H1 (cell line): Measurements from ENCODE around the gene COPZ1. TPM values are rescaled to one million over a fixed set of nuclear protein-coding genes. Genes with fewer than 3 reads are reported as not detected.

Source experiments
- CTCF ChIA-PET: fragments of 300-600 bp; sonication (Branson Sonifier 250); formaldehyde crosslinking; loops from one replicate; lab custom pipeline; 2021; ENCODE audit not compliant: partially characterized antibody; lab: Charles Lee
- POLR2A ChIA-PET: fragments of 300-600 bp; sonication (Branson Sonifier 250); formaldehyde crosslinking; loops from one replicate; lab custom pipeline; 2021; ENCODE audit warnings: inconsistent platforms; ENCODE audit not compliant: partially characterized antibody; lab: Charles Lee
- DNase-seq, 2 experiments: peaks; one replicate each; pipeline versions ENCODE4 v3.0.0 to v3.0.0-alpha.2; 2010 to 2022; ENCODE audit warnings: low spot score in 2 of 2, low read depth in 1 of 2, mixed read lengths in 1 of 2
- FAIRE-seq: peaks from 2 replicates; lab custom pipeline; 2011; peaks lifted over from hg19 to GRCh38; lab: Jason Lieb, UNC
- H2AFZ ChIP-seq: 2 replicates; pipeline ENCODE4 v1.8.1; 2012; ENCODE audit warnings: low read length, inconsistent platforms
- H2AK5ac ChIP-seq: 2 replicates; pipeline ENCODE4 v1.6.1; 2013; ENCODE audit warnings: low read depth, low read length
- H2BK120ac ChIP-seq: replicated peaks from 2 replicates; pipeline ENCODE3; 2013; ENCODE audit warnings: low read depth, low read length, inconsistent platforms
- H2BK12ac ChIP-seq: 2 replicates; pipeline ENCODE4 v1.6.1; 2013; ENCODE audit warnings: low read depth, low read length
- H2BK15ac ChIP-seq: 2 replicates; pipeline ENCODE4 v1.6.1; 2013; ENCODE audit warnings: low read length
- H2BK20ac ChIP-seq: 2 replicates; pipeline ENCODE4 v1.6.1; 2013; ENCODE audit warnings: low read length
- H2BK5ac ChIP-seq: 2 replicates; pipeline ENCODE4 v1.6.1; 2013; ENCODE audit warnings: low read depth, low read length
- H3K14ac ChIP-seq: 2 replicates; pipeline ENCODE4 v1.6.1; 2013; ENCODE audit warnings: inconsistent platforms; ENCODE audit not compliant: insufficient read length
- H3K18ac ChIP-seq: 2 replicates; pipeline ENCODE4 v1.6.1; 2013; ENCODE audit warnings: low read length; ENCODE audit errors: extremely low read depth
- H3K23ac ChIP-seq: 2 replicates; pipeline ENCODE4 v1.6.1; 2013; ENCODE audit warnings: inconsistent platforms; ENCODE audit not compliant: insufficient read length
- H3K23me2 ChIP-seq: 2 replicates; pipeline ENCODE4 v1.6.1; 2013; ENCODE audit warnings: low read depth, low read length
- H3K27ac ChIP-seq: 2 replicates; pipeline ENCODE4 v1.6.1; 2011; ENCODE audit warnings: low read depth, low read length, inconsistent platforms
- H3K27me3 ChIP-seq, 4 experiments: replicated peaks in 1 of 4; 1 replicate in 1 of 4; 2 replicates in 3 of 4; pipeline versions ENCODE4 v1.6.1 to v1.8.1; 2011 to 2013; ENCODE audit warnings: low read length in 3 of 4, mild to moderate bottlenecking in 3 of 4, inconsistent platforms in 2 of 4, mixed read lengths in 2 of 4, moderate library complexity in 1 of 4; ENCODE audit not compliant: control insufficient read depth in 3 of 4, insufficient read depth in 3 of 4; ENCODE audit errors: extremely low read depth in 1 of 4
- H3K36me3 ChIP-seq, 4 experiments: 2 replicates each; pipeline versions ENCODE4 v1.6.1 to v1.8.1; 2011 to 2013; ENCODE audit warnings: mild to moderate bottlenecking in 4 of 4, low read length in 3 of 4, moderate library complexity in 2 of 4, control low read depth in 1 of 4, inconsistent platforms in 1 of 4; ENCODE audit not compliant: insufficient read depth in 4 of 4, control insufficient read depth in 2 of 4
- H3K4ac ChIP-seq: replicated peaks from 2 replicates; pipeline ENCODE3; 2013; ENCODE audit warnings: low read length, low read depth, mixed read lengths, inconsistent platforms; ENCODE audit not compliant: insufficient read length
- H3K4me1 ChIP-seq, 4 experiments: replicated peaks in 1 of 4; 1 replicate in 1 of 4; 2 replicates in 3 of 4; pipeline versions ENCODE4 v1.6.1 to v1.8.1; 2011 to 2013; ENCODE audit warnings: low read length in 3 of 4, inconsistent platforms in 2 of 4, mixed read lengths in 1 of 4; ENCODE audit not compliant: insufficient read depth in 4 of 4, control insufficient read depth in 3 of 4
- H3K4me2 ChIP-seq, 2 experiments: 2 replicates each; pipeline versions ENCODE4 v1.6.1 to v1.8.1; 2011 to 2013; ENCODE audit warnings: low read depth in 2 of 2, low read length in 2 of 2, control low read depth in 1 of 2, inconsistent platforms in 1 of 2, mild to moderate bottlenecking in 1 of 2; ENCODE audit not compliant: insufficient read depth in 1 of 2
- H3K4me3 ChIP-seq, 4 experiments: fragments of 200-600, 300-600 bp in 1 of 4; sonication (generic), shearing (Covaris generic), sonication (Bioruptor Twin) in 1 of 4; 2 replicates each; pipeline versions ENCODE4 v1.5.1 to v1.8.1; 2011 to 2016; ENCODE audit warnings: low read length in 4 of 4, low read depth in 3 of 4, control low read depth in 2 of 4, inconsistent platforms in 2 of 4, mild to moderate bottlenecking in 2 of 4, mixed read lengths in 1 of 4, moderate library complexity in 1 of 4; ENCODE audit not compliant: insufficient read depth in 2 of 4; ENCODE audit errors: extremely low read depth in 1 of 4
- H3K56ac ChIP-seq: replicated peaks from 2 replicates; pipeline ENCODE3; 2013; ENCODE audit warnings: low read depth, mild to moderate bottlenecking, mixed read lengths, low read length, inconsistent platforms; ENCODE audit not compliant: insufficient read length
- H3K79me1 ChIP-seq: 2 replicates; pipeline ENCODE4 v1.6.1; 2013; ENCODE audit warnings: low read depth, low read length, control low read depth
- H3K79me2 ChIP-seq, 2 experiments: 2 replicates each; pipeline versions ENCODE4 v1.6.1 to v1.8.1; 2012 to 2013; ENCODE audit warnings: low read length in 2 of 2, mild to moderate bottlenecking in 2 of 2, inconsistent platforms in 1 of 2; ENCODE audit not compliant: insufficient read depth in 2 of 2, control insufficient read depth in 1 of 2
- H3K9ac ChIP-seq, 4 experiments: replicated peaks in 1 of 4; 1 replicate in 1 of 4; 2 replicates in 3 of 4; pipeline versions ENCODE4 v1.6.1 to v1.8.1; 2011 to 2013; ENCODE audit warnings: low read depth in 3 of 4, low read length in 3 of 4, control low read depth in 2 of 4, mild to moderate bottlenecking in 2 of 4, moderate library complexity in 2 of 4, inconsistent platforms in 1 of 4; ENCODE audit errors: extremely low read depth in 1 of 4
- H3K9me3 ChIP-seq, 2 experiments: 2 replicates each; pipeline versions ENCODE4 v1.6.1 to v1.8.1; 2012 to 2013; ENCODE audit warnings: mild to moderate bottlenecking in 2 of 2, moderate library complexity in 2 of 2, control low read depth in 1 of 2, inconsistent platforms in 1 of 2, low read depth in 1 of 2, low read length in 1 of 2, mixed read lengths in 1 of 2; ENCODE audit not compliant: insufficient read depth in 2 of 2
- H4K20me1 ChIP-seq, 2 experiments: replicated peaks in 1 of 2; 2 replicates each; pipeline versions ENCODE3 to v1.8.1; 2011 to 2013; ENCODE audit warnings: inconsistent platforms in 2 of 2, low read length in 2 of 2, mild to moderate bottlenecking in 1 of 2; ENCODE audit not compliant: insufficient read depth in 2 of 2, control insufficient read depth in 1 of 2
- H4K5ac ChIP-seq: 2 replicates; pipeline ENCODE4 v1.6.1; 2013; ENCODE audit warnings: low read length, low read depth, mixed read lengths, inconsistent platforms; ENCODE audit not compliant: insufficient read length
- H4K8ac ChIP-seq: 2 replicates; pipeline ENCODE4 v1.8.0; 2013; ENCODE audit warnings: mild to moderate bottlenecking, moderate library complexity, low read length, inconsistent platforms; ENCODE audit not compliant: insufficient read depth; ENCODE audit errors: extremely low read depth
- H4K91ac ChIP-seq: replicated peaks from 2 replicates; pipeline ENCODE3; 2013; ENCODE audit warnings: low read length, mixed read lengths, inconsistent platforms; ENCODE audit not compliant: insufficient read length
- ZNF274 ChIP-seq: IDR thresholded peaks from 2 replicates; pipeline ENCODE4 v1.7.0; 2012; ENCODE audit warnings: low read length, borderline replicate concordance; ENCODE audit errors: extremely low read depth
- WGBS, 2 experiments: shearing (Covaris generic) in 1 of 2; methylation state at CpG; one replicate each; pipeline versions ENCODE4 v1.1.6 to v1.1.7; 2013 to 2015; ENCODE audit warnings: low lambda C conversion rate in 2 of 2, mixed read lengths in 2 of 2, inconsistent platforms in 1 of 2, low coverage in 1 of 2, missing lambda C conversion rate in 1 of 2; ENCODE audit not compliant: insufficient replicate concordance in 2 of 2, insufficient coverage in 1 of 2, insufficient read length in 1 of 2; ENCODE audit errors: extremely low coverage in 1 of 2, missing lambda C conversion rate in 1 of 2; 5-methylcytosine and 5-hydroxymethylcytosine counted together
- polyA plus RNA-seq, 7 experiments: library from polyadenylated mRNA; depleted of rRNA in 3 of 7; stranded (reverse) in 5 of 7; unstranded in 2 of 7; fragments of >200 nt in 5 of 7; fragments of 200-250 nt in 2 of 7; gene quantifications; 1 replicate in 5 of 7; 2 replicates in 1 of 7; 4 replicates in 1 of 7; pipeline versions ENCODE4 v1.2.1 to v1.2.3, GENCODE V29; 2011 to 2013; ENCODE audit warnings: missing spikeins in 2 of 7, mixed read lengths in 2 of 7
- total RNA-seq: library from RNA; stranded (reverse); fragmentation: NEBNext Ultra II Directional; extraction: Animal tissue kit (Norgen Biotek cat#: 25700); gene quantifications from 2 replicates; pipeline ENCODE4 v1.2.1, GENCODE V29; 2021

The COPZ1 gene
- total and polyA plus RNA-seq, 2 of the 8 experiments (the other 6 are each of a cell fraction or from before 2014, with no cell fraction given), result 103 to 133 TPM

GRCh38 chr12:54294953-54295566 is 29.9 kb upstream of the COPZ1 start:
- Histone ChIP-seq H3K4me2 (no peak overlapping the region), H4K20me1 (peaks cover 0 to 2% of the 10 kb centered on the region in 2 experiments), H3K9ac (no peak overlapping the region), H4K8ac (no peak overlapping the region), H3K18ac (no peak overlapping the region), H3K79me2 (no peaks in the 10 kb centered on the region), H2BK120ac (no peak overlapping the region), H3K23me2 (no peaks in the 10 kb centered on the region), H3K27ac (no peak overlapping the region), H4K91ac (no peak overlapping the region), H3K4me3 (no peak overlapping the region), H2AK5ac (peak overlapping the region; percentile 79), H2BK20ac (no peak overlapping the region), H3K79me1 (no peaks in the 10 kb centered on the region), H3K4ac (no peak overlapping the region), H3K9me3 (no peaks in the 10 kb centered on the region), H4K5ac (no peak overlapping the region), H3K36me3 (peaks cover 0 to 6% (median 0%) of the 10 kb centered on the region in 4 experiments; a peak in 2 of 8 replicates), H2BK5ac (no peak overlapping the region), H2BK15ac (no peak overlapping the region), H2AFZ (no peak overlapping the region), H2BK12ac (0 out of 2 replicates have a peak overlapping the region, but pooled peaks have one; percentile 27), H3K14ac (no peak overlapping the region), H3K4me1 (peaks cover 0 to 9% (median 3%) of the 10 kb centered on the region in 4 experiments; a peak in 4 of 7 replicates), H3K56ac (no peak overlapping the region), H3K23ac (no peak overlapping the region), H3K27me3 (peaks cover 0 to 7% (median 0%) of the 10 kb centered on the region in 4 experiments; a peak in 1 of 7 replicates)
- POLR2A ChIA-PET, result interaction anchor here (1.1 to 15.0 kb wide), 6 partner anchors 10 to 73 kb away, joined by 3 to 1006 read pairs (median 6); partner anchors contain the start of genes CBX5 and HNRNPA1
- WGBS, 2 experiments, result 79% methylated on average over 7 of the region's 9 CpGs; no CpG with 5 or more reads in 1 of the 2 experiments
- TF ChIP-seq ZNF274, result no peak
- no peak for FAIRE-seq
- DNase-seq, result no peak
- CTCF ChIA-PET, result interaction anchor here (0.6 to 14.9 kb wide), 19 partner anchors 15 to 611 kb away, joined by 3 to 618 read pairs (median 8); partner anchors contain the start of genes CBX5, COPZ1, HNRNPA1 and HOXC6
